ENCODE measurements around the gene CDK3.

Gene CDK3

DNA sequence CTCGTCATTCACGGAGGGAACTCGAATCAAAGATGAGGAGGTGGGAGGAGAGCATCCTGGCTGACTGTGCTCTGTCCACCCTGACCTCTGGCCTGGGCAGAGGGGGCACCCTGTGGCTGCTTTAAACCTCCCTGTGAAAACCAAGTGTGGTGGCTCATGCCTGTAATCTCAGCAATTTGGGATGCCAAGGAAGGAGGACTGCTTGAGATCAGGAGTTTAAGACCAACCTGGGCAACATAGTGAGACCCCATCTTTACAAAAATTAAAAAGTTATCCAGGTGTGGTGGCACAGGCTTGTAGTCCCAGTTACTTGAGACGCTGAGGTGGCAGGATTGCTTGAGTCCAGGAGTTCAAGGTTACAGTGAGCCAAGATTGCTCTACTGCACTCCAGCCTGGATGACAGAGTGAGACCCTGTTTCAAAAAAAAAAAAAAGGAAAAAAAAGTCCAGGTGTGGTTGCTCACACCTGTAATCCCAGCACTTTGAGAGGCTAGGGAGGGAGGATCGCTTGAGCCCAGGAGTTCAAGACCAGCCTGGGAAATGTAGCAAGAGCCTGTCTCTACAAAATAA is 5.8 kb upstream of the CDK3 start:
- DNase-seq = no peak

DNA sequence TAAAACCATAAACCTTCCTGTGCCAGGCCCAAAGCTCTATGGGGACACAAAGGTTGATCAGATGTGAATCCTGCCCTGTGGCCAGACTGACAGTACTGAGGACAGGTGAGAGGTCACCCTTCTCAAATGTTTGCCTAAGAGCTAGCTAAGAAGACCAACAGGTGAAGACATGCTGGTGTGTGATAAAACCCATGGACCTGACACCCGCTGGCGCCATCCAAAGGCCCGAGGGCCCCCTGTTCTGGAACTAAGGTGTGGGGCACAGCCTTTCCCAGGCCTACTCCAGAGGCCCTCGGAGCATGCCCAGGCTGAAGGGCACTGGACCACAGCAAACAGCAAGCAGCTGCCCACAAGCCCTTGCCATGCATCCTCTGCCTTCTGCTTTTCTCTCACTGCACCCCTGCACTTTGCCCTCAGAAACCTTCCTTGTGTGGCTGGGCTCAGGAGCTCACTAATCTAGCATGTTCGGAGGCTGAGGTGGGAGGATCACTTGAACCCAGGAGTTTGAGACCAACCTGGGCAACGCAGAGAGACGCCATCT is 5.2 kb upstream of the CDK3 start:
- DNase-seq = no peak

DNA sequence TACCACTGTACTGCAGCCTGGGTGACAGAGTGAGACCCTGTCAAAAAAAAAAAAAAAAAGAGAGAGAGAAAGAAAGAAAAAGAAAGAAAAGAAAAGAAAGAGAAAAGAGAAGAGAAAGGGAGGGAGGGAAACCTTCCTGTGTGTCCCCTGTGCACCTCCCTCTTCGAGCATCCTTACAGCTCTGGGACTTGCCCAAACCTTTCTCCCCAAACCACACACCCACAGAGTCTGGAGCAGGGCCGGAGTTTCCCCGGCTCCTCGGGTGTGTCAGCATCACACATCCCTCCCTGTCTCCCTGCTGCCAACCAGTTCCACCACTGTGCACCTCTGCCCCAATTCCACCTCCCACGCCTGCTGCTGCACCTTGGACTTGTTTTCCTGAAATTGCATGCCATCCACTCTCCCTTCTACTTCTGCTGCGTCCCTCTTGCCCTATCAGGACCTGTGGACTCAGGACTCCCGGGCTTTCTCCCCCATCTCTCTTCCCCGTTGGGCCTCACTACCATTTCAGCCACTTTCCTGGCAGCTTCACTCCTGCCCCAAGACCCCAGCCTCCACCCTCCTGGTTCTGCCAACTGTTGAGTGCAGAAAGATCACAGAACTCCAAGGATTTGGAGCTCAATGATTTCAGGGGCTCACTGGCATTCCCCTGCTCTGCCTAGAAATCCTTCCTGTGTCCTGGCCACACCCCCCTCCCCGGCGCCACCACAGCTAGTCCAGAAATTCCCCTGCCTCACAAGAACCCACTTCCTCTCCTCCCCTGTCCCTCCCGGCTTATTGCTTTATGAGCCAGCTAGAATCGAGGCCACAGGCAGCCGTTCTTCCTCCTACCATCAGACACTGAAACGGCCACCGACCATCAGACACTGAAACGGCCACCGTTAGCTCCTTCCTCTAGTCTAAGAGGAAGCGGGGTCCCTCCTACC is 3.7 kb upstream of the CDK3 start:
- DNase-seq = peak in 3 of 5 donors; percentile 23 to 29 (median 26)

DNA sequence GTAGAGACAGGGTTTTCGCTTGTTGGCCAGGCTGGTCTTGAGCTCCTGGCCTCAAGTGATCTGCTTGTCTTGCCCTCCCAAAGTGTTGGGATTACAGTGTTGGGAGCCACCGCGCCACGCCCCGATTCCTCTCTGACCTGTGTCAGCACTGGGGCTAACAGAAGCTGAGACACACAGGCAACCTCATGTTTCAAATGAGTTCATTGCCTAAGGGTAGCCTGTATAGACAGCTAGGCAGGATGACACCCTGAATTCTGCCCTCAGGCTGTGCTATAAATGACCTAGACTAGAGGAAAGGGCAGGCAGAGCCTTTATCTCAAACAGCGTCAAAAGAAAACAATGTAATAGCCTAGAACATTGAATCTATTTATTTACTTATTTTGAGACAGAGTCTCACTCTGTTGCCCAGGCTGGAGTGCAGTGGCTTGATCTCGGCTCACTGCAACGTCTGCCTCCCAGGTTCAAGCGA is 2.3 kb upstream of the CDK3 start:
- DNase-seq = no peak

DNA sequence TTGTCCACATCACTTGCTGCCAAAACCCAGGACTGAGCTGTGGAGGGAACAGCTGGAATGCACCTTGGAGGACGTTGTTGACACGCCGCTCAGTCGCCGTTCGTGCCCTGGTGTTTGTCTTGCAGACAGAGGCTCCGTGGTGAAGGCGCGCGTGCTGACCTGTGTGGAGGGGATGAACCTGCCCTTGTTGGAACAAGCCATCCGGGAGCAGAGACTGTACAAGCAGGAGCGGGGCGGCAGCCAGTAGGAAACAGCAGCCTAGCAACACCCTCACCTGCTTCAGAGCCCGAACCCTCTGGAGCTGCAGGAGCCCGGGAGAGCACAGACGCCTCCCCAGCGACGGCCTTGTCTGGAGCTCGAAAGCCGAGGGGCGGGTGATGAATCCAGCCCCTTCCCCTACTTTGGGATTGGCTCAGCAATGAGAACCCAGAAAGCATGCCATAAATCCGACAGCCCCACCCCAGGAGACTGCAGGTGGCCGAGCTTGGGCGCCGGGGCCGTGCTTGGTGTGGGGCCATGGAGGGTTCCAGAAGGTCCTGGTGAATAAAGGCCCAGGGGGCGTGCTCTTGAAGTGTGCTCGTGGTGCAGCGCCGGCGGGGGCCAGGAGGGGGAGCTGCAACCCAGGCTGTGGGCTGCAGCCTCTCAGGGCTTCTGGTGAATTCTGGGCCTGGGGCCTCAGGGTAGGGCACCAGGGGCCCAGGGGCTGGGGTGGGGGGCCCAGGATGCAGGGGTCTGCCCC is 470 bp upstream of the CDK3 start:
- DNase-seq = peak in 4 of 5 donors; percentile 44 to 56 (median 50)

DNA sequence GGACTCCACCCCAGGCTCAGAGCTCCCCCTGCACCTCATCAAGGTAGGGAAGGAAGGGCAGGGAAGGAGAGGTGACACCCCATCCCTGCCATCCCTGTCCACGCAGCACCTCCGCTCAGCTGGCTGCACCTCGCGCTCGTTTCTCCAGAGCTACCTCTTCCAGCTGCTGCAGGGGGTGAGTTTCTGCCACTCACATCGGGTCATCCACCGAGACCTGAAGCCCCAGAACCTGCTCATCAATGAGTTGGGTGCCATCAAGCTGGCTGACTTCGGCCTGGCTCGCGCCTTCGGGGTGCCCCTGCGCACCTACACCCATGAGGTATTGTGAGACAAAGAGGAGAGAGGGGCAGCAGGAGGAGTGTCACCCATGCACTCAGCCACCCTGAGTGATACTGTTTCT is 1.4 kb downstream of the CDK3 start:
- no peak for DNase-seq

DNA sequence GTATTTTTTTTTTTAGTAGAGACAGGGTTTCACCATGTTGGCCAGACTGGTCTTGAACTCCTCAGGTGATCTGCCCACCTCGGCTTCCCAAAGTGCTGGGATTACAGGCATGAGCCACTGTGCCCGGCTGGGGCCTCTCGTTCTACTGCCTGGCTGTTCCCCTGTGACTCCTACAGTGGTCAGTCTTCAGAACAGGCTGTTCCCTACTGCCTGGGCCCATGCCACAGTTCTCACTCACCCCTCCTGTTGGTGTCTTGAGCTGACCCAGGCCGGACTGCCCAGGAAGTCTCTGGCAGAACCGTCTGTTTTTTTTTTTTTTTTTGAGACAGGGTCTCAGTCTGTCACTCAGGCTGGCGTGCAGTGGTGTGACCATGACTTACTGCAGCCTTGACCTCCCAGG is 3.3 kb downstream of the CDK3 start:
- no peak for DNase-seq

DNA sequence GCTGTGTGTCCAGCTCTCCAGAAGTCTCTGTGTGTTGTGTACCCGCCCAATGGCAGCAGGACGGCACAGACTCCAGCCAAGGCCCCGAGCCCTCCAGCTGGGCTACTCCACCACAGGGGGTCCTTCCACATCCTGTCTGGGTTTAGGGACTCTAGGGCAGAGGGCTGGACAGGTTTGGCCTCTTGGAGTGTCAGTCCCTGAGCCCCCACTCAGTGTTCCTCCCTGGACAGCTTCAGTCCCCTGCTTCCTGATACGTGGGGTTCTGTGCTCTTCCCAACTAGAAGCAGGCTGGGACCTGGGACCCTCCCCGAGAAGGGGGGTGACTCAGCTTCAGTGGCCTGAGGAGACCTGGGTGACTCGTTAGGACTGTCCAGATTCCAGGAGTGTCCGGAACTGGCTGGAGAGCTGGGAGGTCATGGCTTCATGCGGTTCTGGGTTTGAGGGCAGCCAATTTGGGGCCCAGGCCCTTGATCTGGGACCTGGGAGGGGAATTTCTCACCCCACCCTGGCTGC is 4.2 kb downstream of the CDK3 start:
- no peak for DNase-seq

DNA sequence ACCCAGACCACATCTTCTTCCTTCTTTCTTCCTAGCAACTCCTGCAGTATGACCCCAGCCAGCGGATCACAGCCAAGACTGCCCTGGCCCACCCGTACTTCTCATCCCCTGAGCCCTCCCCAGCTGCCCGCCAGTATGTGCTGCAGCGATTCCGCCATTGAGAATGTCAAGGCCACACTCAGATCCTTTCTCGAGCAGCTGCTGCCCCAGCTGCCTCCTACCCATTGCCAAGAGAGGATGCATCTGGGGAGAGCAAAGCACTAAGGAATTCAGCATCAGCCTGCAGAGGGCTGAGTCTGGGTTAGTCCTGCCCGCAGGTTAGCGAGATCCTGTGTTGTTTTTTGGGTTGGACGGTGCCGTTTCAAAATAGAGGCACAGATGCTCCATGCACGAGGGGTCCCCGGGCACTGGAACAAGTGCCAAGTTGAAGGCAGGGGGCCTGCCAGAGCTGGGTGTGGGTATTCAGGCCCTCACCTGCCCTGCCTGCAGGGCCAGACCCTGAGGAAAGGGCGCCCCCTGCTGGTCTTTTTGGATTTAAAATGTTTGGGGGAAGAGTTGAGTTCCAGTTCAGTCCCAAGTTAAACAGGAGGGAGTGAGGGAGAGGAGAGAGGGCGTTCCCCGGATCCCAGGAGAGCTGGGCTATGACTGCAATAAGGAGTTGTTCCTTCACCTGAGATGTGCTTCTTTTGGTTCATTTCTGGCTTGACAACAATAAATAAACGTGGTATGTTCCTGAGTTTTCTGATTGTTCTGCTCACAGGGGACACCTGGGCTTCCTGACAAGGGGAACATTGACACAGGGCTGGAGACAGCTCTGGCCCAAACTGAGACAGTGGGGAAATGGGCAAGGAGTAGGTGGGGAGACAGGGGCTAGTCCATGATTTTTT is 4.9 kb downstream of the CDK3 start:
- peak; percentile 50 to 81 (median 67) for DNase-seq

GRCh38 chr17:76007131-76007849 is 6.6 kb downstream of the CDK3 start:
- DNase-seq = no peak

DNA sequence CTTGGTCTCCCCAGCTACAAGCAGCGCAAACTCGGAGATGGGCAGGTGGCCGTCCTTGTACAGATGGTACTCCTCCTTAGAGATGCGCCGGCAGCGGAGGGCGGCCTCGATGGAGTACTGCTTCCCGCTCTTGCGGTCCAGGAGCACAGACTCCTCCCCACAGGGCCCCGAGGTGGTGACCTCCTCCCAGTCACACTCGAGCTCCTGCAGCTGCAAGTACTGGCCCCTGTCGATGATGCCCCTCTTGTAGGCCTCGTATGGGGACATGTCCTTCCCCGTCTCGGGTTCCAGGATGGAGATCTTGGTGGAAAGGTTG is 7.2 kb downstream of the CDK3 start:
- no peak for DNase-seq

DNA sequence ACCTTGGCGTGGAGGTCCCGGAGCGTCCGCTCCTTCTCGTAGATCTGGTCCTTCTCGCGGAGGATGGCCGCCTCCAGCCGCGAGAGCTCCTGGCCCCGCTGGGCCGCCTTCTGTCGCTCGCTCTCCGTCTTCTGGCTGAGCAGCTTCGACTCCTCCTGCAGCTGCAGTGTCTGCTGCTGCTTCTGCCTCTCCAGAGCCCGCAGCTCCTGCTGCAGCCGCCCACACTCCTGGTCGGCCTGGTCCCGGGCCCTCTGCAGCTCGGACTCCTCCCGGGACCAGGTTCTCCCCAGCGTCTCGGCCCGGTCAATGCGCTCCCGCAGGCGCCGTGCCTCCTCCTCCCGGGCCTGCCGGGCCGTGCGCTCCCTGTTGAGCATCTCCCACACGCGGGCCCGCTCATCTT is 7.6 kb downstream of the CDK3 start:
- DNase-seq = no peak

- no peak for DNase-seq
These were observed 8.2 kb downstream of the CDK3 start for GRCh38 chr17:76008630-76009425.

DNA sequence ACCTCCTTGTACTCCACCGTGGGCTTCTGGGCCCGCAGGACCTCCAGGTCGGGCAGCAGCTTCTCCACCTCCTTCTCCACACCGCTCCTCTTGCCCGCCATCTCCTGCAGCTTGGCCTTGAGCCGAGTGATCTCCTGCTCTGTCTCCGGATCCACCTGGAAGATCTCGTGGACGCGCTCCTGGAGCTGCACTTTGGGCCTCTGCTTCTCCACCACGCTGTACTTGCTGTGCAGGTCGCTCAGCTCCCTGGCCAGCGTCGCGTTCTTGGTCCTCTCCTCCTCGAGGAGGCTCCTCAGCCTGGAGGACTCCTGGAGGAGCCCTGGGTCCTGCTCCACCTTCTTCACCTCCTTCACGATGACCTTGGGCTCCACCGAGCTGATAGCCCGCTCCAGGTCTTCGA is 8.8 kb downstream of the CDK3 start:
- DNase-seq = no peak

- DNase-seq = no peak
These were observed 9.5 kb downstream of the CDK3 start for GRCh38 chr17:76009969-76010661.

- DNase-seq = no peak
These were observed 11.3 kb downstream of the CDK3 start for GRCh38 chr17:76011951-76012350.

DNA sequence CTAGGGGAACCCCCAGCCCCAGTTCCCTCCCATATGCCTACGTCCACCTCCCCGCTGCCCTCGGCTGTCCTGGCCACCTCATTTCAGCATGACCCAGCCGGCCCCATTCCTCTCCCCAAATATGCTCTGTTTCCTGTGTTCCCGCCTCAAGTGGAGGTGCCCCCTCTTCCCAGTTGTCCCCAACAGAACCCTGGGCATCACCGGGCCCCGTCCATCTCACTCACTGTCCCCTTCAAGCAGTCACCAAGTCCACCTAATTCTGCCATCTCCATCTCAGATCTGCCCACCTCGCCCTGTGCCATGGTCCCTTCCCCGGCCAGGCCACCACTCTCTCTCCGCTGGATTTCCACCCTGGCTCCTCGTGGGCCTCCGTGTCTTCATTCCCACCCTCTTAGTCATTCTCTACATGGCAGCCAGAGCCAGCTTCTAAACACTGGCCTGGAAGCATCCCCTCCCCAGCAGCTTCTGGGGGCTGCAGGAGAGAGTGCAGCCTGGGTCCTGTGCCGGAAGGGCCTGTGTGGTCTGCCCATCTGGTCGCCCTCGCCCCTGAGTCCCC is 12.8 kb downstream of the CDK3 start:
- DNase-seq = no peak

- peak; percentile 54 to 75 (median 65) for DNase-seq
These were observed 13.7 kb downstream of the CDK3 start for GRCh38 chr17:76014100-76014924.

DNA sequence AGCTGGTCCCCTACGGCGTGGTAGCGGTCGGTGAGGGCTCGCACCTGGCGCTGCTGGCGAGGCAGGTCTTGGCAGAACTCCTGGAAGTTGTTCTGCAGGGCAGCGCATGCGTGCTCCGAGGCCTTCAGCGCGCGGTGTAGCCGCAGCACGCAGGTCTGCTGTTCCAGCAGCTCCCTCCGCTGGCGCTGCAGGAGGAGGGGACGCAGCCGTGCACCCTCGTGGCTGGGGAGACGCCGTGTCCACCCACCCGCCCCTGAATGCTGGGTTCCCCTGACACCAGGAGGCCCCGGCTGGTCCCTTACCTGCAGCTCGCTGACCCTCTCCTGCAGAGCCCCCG is 14.2 kb downstream of the CDK3 start:
- no peak for DNase-seq
